GM13977 (cell line): ENCODE measurements around the gene IL1RAPL2.

Source experiments
- DNase-seq: peaks from one replicate; pipeline ENCODE4 v3.0.0; 2012; ENCODE audit warnings: low spot score
- in situ Hi-C: fragments of 300-500 bp; cut with MboI; formaldehyde crosslinking; loops from one replicate; pipeline ENCODE4 v1.12.0; 2022; ENCODE audit warnings: low sequenced_read_pairs, low pct_unique_long_range_greater_than_20kb, mixed read lengths, inconsistent platforms; ENCODE audit not compliant: unreplicated experiment
- TF ChIP-seq, protein P1 (sequence below): IDR thresholded peaks from 2 replicates; pipeline ENCODE4 v1.5.1; 2012; ENCODE audit warnings: mild to moderate bottlenecking, control low read depth; ENCODE audit not compliant: insufficient read depth; ENCODE audit errors: extremely low read depth, missing control alignments

IL1RAPL2 gene

DNA sequence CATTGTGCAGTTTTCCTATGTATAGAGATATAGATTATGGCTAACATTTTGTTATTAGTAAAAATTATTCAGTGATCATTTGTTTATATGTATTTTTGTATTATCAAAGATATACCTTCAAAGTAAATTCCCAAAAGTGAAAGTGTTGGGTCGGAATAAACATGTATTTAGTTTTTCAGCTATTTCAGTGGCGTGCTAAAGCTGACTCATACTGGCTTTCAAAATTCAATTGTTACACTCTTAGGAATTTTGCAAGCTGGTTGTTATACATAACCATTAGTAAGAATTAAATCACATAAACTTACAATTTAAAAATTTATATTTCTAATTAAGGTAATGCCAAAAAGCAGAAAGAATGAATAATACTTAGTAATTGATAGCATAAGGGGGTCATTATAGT lies 968.0 kb downstream of the IL1RAPL2 start:
- DNase-seq = no peak
- TF ChIP-seq, protein P1, sequence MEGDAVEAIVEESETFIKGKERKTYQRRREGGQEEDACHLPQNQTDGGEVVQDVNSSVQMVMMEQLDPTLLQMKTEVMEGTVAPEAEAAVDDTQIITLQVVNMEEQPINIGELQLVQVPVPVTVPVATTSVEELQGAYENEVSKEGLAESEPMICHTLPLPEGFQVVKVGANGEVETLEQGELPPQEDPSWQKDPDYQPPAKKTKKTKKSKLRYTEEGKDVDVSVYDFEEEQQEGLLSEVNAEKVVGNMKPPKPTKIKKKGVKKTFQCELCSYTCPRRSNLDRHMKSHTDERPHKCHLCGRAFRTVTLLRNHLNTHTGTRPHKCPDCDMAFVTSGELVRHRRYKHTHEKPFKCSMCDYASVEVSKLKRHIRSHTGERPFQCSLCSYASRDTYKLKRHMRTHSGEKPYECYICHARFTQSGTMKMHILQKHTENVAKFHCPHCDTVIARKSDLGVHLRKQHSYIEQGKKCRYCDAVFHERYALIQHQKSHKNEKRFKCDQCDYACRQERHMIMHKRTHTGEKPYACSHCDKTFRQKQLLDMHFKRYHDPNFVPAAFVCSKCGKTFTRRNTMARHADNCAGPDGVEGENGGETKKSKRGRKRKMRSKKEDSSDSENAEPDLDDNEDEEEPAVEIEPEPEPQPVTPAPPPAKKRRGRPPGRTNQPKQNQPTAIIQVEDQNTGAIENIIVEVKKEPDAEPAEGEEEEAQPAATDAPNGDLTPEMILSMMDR = no peak
- in situ Hi-C loops = no loop called here

DNA sequence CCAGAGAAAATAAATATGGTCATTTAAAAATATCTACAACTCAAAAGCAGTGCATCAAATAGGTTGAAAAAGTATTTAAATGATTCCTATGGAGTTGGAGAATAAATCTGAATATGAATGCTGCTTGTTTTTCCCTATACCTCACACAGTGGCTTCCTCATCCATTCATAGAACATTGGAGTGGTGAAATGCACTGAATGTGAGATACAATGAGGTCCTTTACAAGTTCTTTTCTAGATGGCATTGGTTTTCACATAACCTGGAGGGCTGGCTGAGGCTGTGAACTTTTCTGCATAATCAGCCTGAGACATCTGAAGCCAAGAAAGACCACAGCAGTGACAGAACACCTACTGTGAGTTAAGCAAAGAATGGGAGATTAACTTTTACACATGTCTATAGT lies 977.3 kb downstream of the IL1RAPL2 start:
- DNase-seq = no peak
- TF ChIP-seq, protein P1 = no peak
- in situ Hi-C loops = no loop called here

DNA sequence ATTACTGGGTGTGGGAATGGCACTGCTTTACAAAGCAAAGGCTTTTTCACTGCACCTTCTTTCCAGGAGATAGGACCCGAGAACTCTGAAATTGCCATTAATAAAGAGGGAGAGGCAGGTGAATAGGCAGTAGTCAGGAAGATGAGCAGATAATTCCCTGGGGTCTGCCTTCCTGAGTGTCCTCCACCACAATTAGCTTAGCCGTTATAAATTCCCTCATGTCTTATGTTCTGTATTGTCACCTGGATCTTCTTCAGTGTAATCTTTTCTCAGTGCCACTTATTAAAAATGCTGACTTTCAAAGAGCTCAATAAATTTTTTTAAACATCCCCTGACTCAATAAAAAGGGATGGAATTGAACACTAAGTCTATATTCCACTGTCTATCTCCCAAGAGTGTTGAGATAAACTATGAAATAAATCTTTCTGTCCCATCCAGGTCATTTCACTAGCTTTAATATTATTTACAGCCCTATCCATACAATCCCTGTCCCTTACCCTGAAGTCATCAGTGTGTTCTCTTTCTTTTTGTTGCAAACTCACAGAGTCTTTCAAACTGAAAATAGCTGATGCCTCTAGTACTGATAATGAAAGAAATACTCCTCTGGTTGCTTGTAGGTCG lies 984.2 kb downstream of the IL1RAPL2 start:
- TF ChIP-seq, protein P1 = no peak
- DNase-seq = no peak
- in situ Hi-C loops = no loop called here

DNA sequence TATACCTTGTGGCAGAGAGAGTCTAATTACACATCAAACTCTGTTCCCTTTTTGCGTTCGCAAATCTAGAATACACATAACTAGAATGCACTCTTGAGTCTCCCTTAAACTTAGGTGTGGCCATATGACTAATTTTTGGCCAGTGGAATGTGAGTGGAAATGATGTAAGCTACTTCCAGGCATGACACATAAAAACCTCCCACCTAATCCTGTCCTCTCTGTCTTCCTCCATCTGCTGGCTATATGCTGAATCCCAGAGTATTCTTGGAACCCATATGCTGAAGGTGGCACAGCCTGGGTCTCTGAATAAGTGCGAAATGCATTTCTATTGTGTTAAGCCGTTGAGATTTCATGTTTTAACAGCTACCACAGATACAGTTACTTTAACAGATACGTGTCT lies 986.4 kb downstream of the IL1RAPL2 start:
- in situ Hi-C loops = no loop called here
- TF ChIP-seq, protein P1 = no peak
- no peak for DNase-seq

DNA sequence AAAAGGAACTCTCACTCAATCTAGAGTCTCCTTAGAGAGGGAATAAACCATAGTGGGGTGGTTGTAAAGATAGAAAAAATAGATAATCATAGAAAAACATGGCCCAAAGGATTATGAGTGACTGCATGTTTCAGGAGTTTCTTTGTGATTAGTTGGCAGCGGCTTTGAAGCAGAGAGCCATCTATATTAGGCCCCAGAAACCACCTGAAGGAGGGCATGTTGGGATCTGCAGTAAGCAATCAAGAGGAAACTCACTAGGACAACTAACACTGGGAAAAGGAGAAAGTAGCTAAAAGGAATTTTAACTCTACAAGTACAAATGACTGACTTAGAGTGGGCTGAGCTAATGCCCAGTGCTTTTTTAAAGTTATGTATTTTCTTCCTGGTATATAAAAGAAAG lies 987.1 kb downstream of the IL1RAPL2 start:
- in situ Hi-C loops = no loop called here
- TF ChIP-seq, protein P1 = no peak
- no peak for DNase-seq

DNA sequence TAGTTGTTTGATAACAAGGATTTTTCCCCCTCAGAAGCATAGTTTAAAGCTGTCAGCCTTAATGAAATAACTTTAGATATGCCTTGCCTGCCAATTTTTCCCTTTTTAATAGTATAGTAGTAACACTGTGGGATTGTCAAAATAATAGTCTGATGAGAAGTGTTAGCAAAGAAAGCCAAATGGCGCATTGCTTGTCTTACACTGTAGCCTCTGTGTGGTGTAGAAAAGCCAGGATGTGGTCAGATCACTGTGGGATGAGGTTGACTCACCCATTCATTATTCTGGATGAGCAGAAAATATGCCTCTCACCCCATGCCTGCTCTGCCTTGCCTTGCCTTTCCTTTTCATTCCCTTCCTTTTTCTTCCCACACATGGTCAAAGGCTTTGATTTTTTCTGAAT lies 998.5 kb downstream of the IL1RAPL2 start:
- TF ChIP-seq, protein P1 = no peak
- DNase-seq = no peak
- in situ Hi-C loops = no loop called here

DNA sequence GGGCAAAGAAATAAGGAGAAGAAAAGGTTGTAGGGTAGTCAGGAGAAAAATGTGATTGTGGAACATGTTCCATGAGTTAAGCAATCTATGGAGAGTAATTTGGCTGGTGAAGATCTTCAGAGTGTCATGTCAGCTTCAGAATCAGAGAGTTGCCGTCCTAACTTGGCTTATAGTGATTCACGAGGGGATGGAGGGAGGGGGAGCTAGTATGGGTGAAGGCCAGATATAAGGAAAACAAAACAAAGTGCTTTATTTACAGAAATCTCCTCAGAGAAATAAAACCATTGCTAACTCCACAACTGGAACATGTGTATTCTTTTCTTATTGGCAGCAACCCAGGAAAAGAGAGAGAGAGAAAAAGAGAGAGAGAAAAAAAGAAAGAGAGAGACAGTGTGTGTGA lies 999.9 kb downstream of the IL1RAPL2 start:
- in situ Hi-C loops = no loop called here
- TF ChIP-seq, protein P1 = no peak
- DNase-seq = no peak
